Measurements from ENCODE around the gene SUGCT.

Gene SUGCT

GRCh38 chr7:40531956-40532355 lies 397.2 kb downstream of the SUGCT start:
- no peak for DNase-seq
- Histone ChIP-seq H3K9me2 (replicated peaks; ENCODE audit: insufficient read depth, low read length) (no peaks in the 10 kb centered on the region), H3K79me2 (ENCODE audit: low read length) (no peaks in the 10 kb centered on the region), H3K4me3 (ENCODE audit: low read length) (no peak overlapping the region), H3K4me1 (ENCODE audit: low read length) (peaks cover 7% of the 10 kb centered on the region), H3K27me3 (replicated peaks; ENCODE audit: insufficient read depth, low read length) (no peaks in the 10 kb centered on the region), H3K9me3 (replicated peaks; ENCODE audit: insufficient read depth, low read length) (no peaks in the 10 kb centered on the region), H3K36me3 (replicated peaks; ENCODE audit: insufficient read depth, low read length) (no peaks in the 10 kb centered on the region), H3F3A (ENCODE audit: insufficient read depth, low read length) (no peaks in the 10 kb centered on the region), H2AFZ (ENCODE audit: low read length) (no peak overlapping the region), H3K4me2 (ENCODE audit: low read depth, low read length) (no peak overlapping the region), H4K20me1 (ENCODE audit: insufficient read depth, low read length) (no peaks in the 10 kb centered on the region), H3K9ac (ENCODE audit: low read length) (no peak overlapping the region), H3K27ac (ENCODE audit: low read length) (no peak overlapping the region)
- TF ChIP-seq EZH2 (optimal IDR thresholded peaks at IDR 0.05; ENCODE audit: low read depth, low read length) (no peak), EZH2phosphoT487 (IDR thresholded peaks at IDR 0.05; ENCODE audit: low read length) (no peak), CTCF (IDR thresholded peaks at IDR 0.05; ENCODE audit: low read length) (no peak)

GRCh38 chr7:40535678-40536077 lies 400.9 kb downstream of the SUGCT start:
- H3K9me3 ChIP-seq (replicated peaks; ENCODE audit: insufficient read depth, low read length) = no peaks in the 10 kb centered on the region
- H3K36me3 ChIP-seq (replicated peaks; ENCODE audit: insufficient read depth, low read length) = no peaks in the 10 kb centered on the region
- no peak for TF ChIP-seq EZH2phosphoT487 (IDR thresholded peaks at IDR 0.05; ENCODE audit: low read length)
- TF ChIP-seq CTCF (IDR thresholded peaks at IDR 0.05; ENCODE audit: low read length) = no peak
- no peak for TF ChIP-seq EZH2 (optimal IDR thresholded peaks at IDR 0.05; ENCODE audit: low read depth, low read length)
- H4K20me1 ChIP-seq (ENCODE audit: insufficient read depth, low read length) = no peaks in the 10 kb centered on the region
- no peak overlapping the region for H3K27ac ChIP-seq (ENCODE audit: low read length)
- no peaks in the 10 kb centered on the region for H3K79me2 ChIP-seq (ENCODE audit: low read length)
- H2AFZ ChIP-seq (ENCODE audit: low read length) = no peak overlapping the region
- no peaks in the 10 kb centered on the region for H3K9me2 ChIP-seq (replicated peaks; ENCODE audit: insufficient read depth, low read length)
- no peaks in the 10 kb centered on the region for H3F3A ChIP-seq (ENCODE audit: insufficient read depth, low read length)
- H3K27me3 ChIP-seq (replicated peaks; ENCODE audit: insufficient read depth, low read length) = no peaks in the 10 kb centered on the region
- no peak overlapping the region for H3K4me3 ChIP-seq (ENCODE audit: low read length)
- H3K4me2 ChIP-seq (ENCODE audit: low read depth, low read length) = no peak overlapping the region
- no peak for DNase-seq
- peaks cover 8% of the 10 kb centered on the region for H3K4me1 ChIP-seq (ENCODE audit: low read length)
- H3K9ac ChIP-seq (ENCODE audit: low read length) = no peak overlapping the region

GRCh38 chr7:40536421-40536820 lies 401.6 kb downstream of the SUGCT start:
- Histone ChIP-seq H3K9me2 (replicated peaks; ENCODE audit: insufficient read depth, low read length) (no peaks in the 10 kb centered on the region), H3K36me3 (replicated peaks; ENCODE audit: insufficient read depth, low read length) (no peaks in the 10 kb centered on the region), H3K4me2 (ENCODE audit: low read depth, low read length) (no peak overlapping the region), H3K27ac (ENCODE audit: low read length) (no peak overlapping the region), H4K20me1 (ENCODE audit: insufficient read depth, low read length) (no peaks in the 10 kb centered on the region), H2AFZ (ENCODE audit: low read length) (no peak overlapping the region), H3K4me3 (ENCODE audit: low read length) (no peak overlapping the region), H3K9ac (ENCODE audit: low read length) (no peak overlapping the region), H3K4me1 (ENCODE audit: low read length) (peaks cover 8% of the 10 kb centered on the region), H3K27me3 (replicated peaks; ENCODE audit: insufficient read depth, low read length) (no peaks in the 10 kb centered on the region), H3F3A (ENCODE audit: insufficient read depth, low read length) (no peaks in the 10 kb centered on the region), H3K79me2 (ENCODE audit: low read length) (no peaks in the 10 kb centered on the region), H3K9me3 (replicated peaks; ENCODE audit: insufficient read depth, low read length) (no peaks in the 10 kb centered on the region)
- no peak for DNase-seq
- no peak for TF ChIP-seq EZH2 (optimal IDR thresholded peaks at IDR 0.05; ENCODE audit: low read depth, low read length)
- no peak for TF ChIP-seq CTCF (IDR thresholded peaks at IDR 0.05; ENCODE audit: low read length)
- no peak for TF ChIP-seq EZH2phosphoT487 (IDR thresholded peaks at IDR 0.05; ENCODE audit: low read length)
